CD4-positive, alpha-beta memory T cell (primary cell): ENCODE data around the gene IBSP. TPM values are rescaled to one million over a fixed set of nuclear protein-coding genes. Genes with fewer than 3 reads are reported as not detected.

Source experiments
- CTCF ChIA-PET: fragments of 350-600 bp; sonication (Branson Sonifier 250); formaldehyde crosslinking; loops from one replicate; lab custom pipeline; 2021; ENCODE audit warnings: inconsistent platforms; ENCODE audit not compliant: partially characterized antibody; lab: Charles Lee
- POLR2A ChIA-PET: fragments of 350-600 bp; sonication (Branson Sonifier 250); formaldehyde crosslinking; loops from one replicate; lab custom pipeline; 2021; ENCODE audit not compliant: partially characterized antibody; lab: Charles Lee
- DNase-seq, 5 donors: peaks; one replicate each; pipeline versions ENCODE4 v3.0.0 to v3.0.0-alpha.2; 2020 to 2022; ENCODE audit warnings: mixed read lengths in 1 of 5
- H3K27ac ChIP-seq: one replicate; pipeline ENCODE4 v1.7.0; 2013; ENCODE audit warnings: low read depth, low read length
- H3K27me3 ChIP-seq: 2 replicates; pipeline ENCODE4 v1.7.0; 2013; ENCODE audit warnings: mild to moderate bottlenecking, low read length, moderate library complexity; ENCODE audit not compliant: insufficient read depth
- H3K36me3 ChIP-seq: 2 replicates; pipeline ENCODE4 v1.7.0; 2013; ENCODE audit warnings: mild to moderate bottlenecking, low read length, moderate library complexity; ENCODE audit not compliant: insufficient read depth
- H3K4me1 ChIP-seq: 2 replicates; pipeline ENCODE4 v1.7.0; 2013; ENCODE audit warnings: mild to moderate bottlenecking, low read length, moderate library complexity; ENCODE audit not compliant: insufficient read depth
- H3K4me3 ChIP-seq, 2 donors: one replicate each; pipeline ENCODE4 v1.7.0; 2013; ENCODE audit warnings: low read length in 2 of 2, mild to moderate bottlenecking in 1 of 2
- H3K9me3 ChIP-seq, 2 donors: one replicate each; pipeline ENCODE4 v1.7.0; 2013; ENCODE audit warnings: low read length in 2 of 2, control low read depth in 1 of 2; ENCODE audit not compliant: control insufficient read depth in 1 of 2
- H3K27ac Mint-ChIP-seq, 7 donors: one replicate each; pipeline ENCODE4 v1.8.0; 2020 to 2021; ENCODE audit warnings: mixed read lengths in 7 of 7, mild to moderate bottlenecking in 6 of 7, inconsistent platforms in 3 of 7, moderate library complexity in 3 of 7
- H3K27me3 Mint-ChIP-seq, 2 donors: one replicate each; pipeline ENCODE4 v1.8.0; 2020 to 2021; ENCODE audit warnings: mixed read lengths in 2 of 2
- H3K36me3 Mint-ChIP-seq, 2 donors: one replicate each; pipeline ENCODE4 v1.8.0; 2020 to 2021; ENCODE audit warnings: mixed read lengths in 2 of 2, inconsistent platforms in 1 of 2, mild to moderate bottlenecking in 1 of 2
- H3K4me1 Mint-ChIP-seq, 4 donors: one replicate each; pipeline ENCODE4 v1.8.0; 2020 to 2021; ENCODE audit warnings: mixed read lengths in 4 of 4, mild to moderate bottlenecking in 1 of 4
- H3K4me3 Mint-ChIP-seq, 8 donors: one replicate each; pipeline ENCODE4 v1.8.0; 2020 to 2021; ENCODE audit warnings: mixed read lengths in 8 of 8, mild to moderate bottlenecking in 7 of 8, moderate library complexity in 6 of 8, inconsistent platforms in 3 of 8
- H3K9me3 Mint-ChIP-seq, 8 donors: one replicate each; pipeline ENCODE4 v1.8.0; 2020 to 2021; ENCODE audit warnings: mixed read lengths in 8 of 8, mild to moderate bottlenecking in 5 of 8, inconsistent platforms in 3 of 8, moderate library complexity in 1 of 8
- intact Hi-C: fragments of 100-400 bp; cut with micrococcal nuclease; formaldehyde crosslinking; loops from one replicate; pipeline ENCODE4 v1.15.1; 2023
- polyA plus RNA-seq, 2 donors: library from polyadenylated mRNA; unstranded; fragments of 300-500 nt; fragmentation: Illumina TruSeq; gene quantifications; one replicate each; pipeline ENCODE4 v1.2.3, GENCODE V29; 2021
- total RNA-seq, 2 experiments: library from RNA; stranded (reverse); gene quantifications; one replicate each; pipeline ENCODE4 v1.2.3, GENCODE V29; 2021

IBSP gene
- total and polyA plus RNA-seq, 4 experiments from 2014 or later: not detected

GRCh38 chr4:87835743-87836142, 36.4 kb downstream of the IBSP start:
- Mint-ChIP-seq H3K4me1 (no peaks in the 10 kb centered on the region), H3K36me3 (no peaks in the 10 kb centered on the region), H3K9me3 (no peaks in the 10 kb centered on the region), H3K27ac (no peak overlapping the region), H3K27me3 (peaks cover 6 to 10% of the 10 kb centered on the region in 2 donors), H3K4me3 (no peak overlapping the region)
- ChIA-PET POLR2A (no interaction called here), CTCF (no interaction called here)
- Histone ChIP-seq H3K36me3 (no peaks in the 10 kb centered on the region), H3K4me1 (no peaks in the 10 kb centered on the region), H3K9me3 (no peaks in the 10 kb centered on the region), H3K27ac (no peak overlapping the region), H3K4me3 (no peak overlapping the region), H3K27me3 (no peaks in the 10 kb centered on the region)
- intact Hi-C loops: loop anchor here (5.0 to 10.0 kb wide), 2 partner anchors 338 to 461 kb away; no protein-coding TSS in a partner anchor
- DNase-seq: no peak

- no peak overlapping the region for H3K27ac Mint-ChIP-seq
- H3K36me3 Mint-ChIP-seq: no peaks in the 10 kb centered on the region
- no peak overlapping the region for H3K4me3 Mint-ChIP-seq
- H3K4me1 ChIP-seq: no peaks in the 10 kb centered on the region
- no peaks in the 10 kb centered on the region for H3K36me3 ChIP-seq
- H3K27me3 Mint-ChIP-seq: peaks cover 7 to 16% of the 10 kb centered on the region in 2 donors
- CTCF ChIA-PET: interaction anchor here (0.9 to 3.9 kb wide), 4 partner anchors 10 to 20 kb away, joined by 3 to 24 read pairs (median 6); no protein-coding TSS in a partner anchor
- POLR2A ChIA-PET: no interaction called here
- H3K9me3 ChIP-seq: no peaks in the 10 kb centered on the region
- intact Hi-C loops: loop anchor here (5.0 to 10.0 kb wide), 2 partner anchors 341 to 463 kb away; no protein-coding TSS in a partner anchor
- DNase-seq: no peak
- H3K4me3 ChIP-seq: no peak overlapping the region
- H3K4me1 Mint-ChIP-seq: no peaks in the 10 kb centered on the region
- no peaks in the 10 kb centered on the region for H3K27me3 ChIP-seq
- H3K9me3 Mint-ChIP-seq: no peaks in the 10 kb centered on the region
- H3K27ac ChIP-seq: no peak overlapping the region
These were observed 38.9 kb downstream of the IBSP start for GRCh38 chr4:87838205-87838604.

- Histone ChIP-seq H3K4me1 (no peaks in the 10 kb centered on the region), H3K27ac (no peak overlapping the region), H3K4me3 (no peak overlapping the region), H3K27me3 (no peaks in the 10 kb centered on the region), H3K9me3 (no peaks in the 10 kb centered on the region), H3K36me3 (no peaks in the 10 kb centered on the region)
- no peaks in the 10 kb centered on the region for H3K36me3 Mint-ChIP-seq
- no peaks in the 10 kb centered on the region for H3K9me3 Mint-ChIP-seq
- intact Hi-C loops: loop anchor here (5.0 to 10.0 kb wide), 2 partner anchors 342 to 464 kb away; no protein-coding TSS in a partner anchor
- H3K27me3 Mint-ChIP-seq: peaks cover 11 to 18% of the 10 kb centered on the region in 2 donors
- no peak for DNase-seq
- no peak overlapping the region for H3K27ac Mint-ChIP-seq
- ChIA-PET CTCF (interaction anchor here (2.8 to 3.9 kb wide), 2 partner anchors 9 to 14 kb away, joined by 8 to 24 read pairs; no protein-coding TSS in a partner anchor), POLR2A (no interaction called here)
- H3K4me3 Mint-ChIP-seq: no peak overlapping the region
- no peaks in the 10 kb centered on the region for H3K4me1 Mint-ChIP-seq
These were observed 39.7 kb downstream of the IBSP start for GRCh38 chr4:87838890-87839591.

GRCh38 chr4:87839592-87839946, 40.2 kb downstream of the IBSP start:
- Mint-ChIP-seq H3K36me3 (no peaks in the 10 kb centered on the region), H3K27me3 (peaks cover 12 to 19% of the 10 kb centered on the region in 2 donors), H3K4me1 (no peaks in the 10 kb centered on the region), H3K27ac (no peak overlapping the region), H3K9me3 (no peaks in the 10 kb centered on the region), H3K4me3 (no peak overlapping the region)
- intact Hi-C loops: loop anchor here (5.0 to 10.0 kb wide), 2 partner anchors 342 to 465 kb away; no protein-coding TSS in a partner anchor
- H3K27me3 ChIP-seq: no peaks in the 10 kb centered on the region
- no peak for DNase-seq
- POLR2A ChIA-PET: no interaction called here
- CTCF ChIA-PET: interaction anchor here (3.9 kb wide), 1 partner anchor 9 kb away, joined by 24 read pairs; no protein-coding TSS in a partner anchor
- H3K36me3 ChIP-seq: no peaks in the 10 kb centered on the region
- H3K4me1 ChIP-seq: no peaks in the 10 kb centered on the region
- H3K27ac ChIP-seq: no peak overlapping the region
- no peak overlapping the region for H3K4me3 ChIP-seq
- no peaks in the 10 kb centered on the region for H3K9me3 ChIP-seq

GRCh38 chr4:87840149-87840548, 40.8 kb downstream of the IBSP start:
- no peak overlapping the region for H3K4me3 Mint-ChIP-seq
- no peaks in the 10 kb centered on the region for H3K4me1 Mint-ChIP-seq
- Histone ChIP-seq H3K27ac (no peak overlapping the region), H3K9me3 (no peaks in the 10 kb centered on the region), H3K27me3 (no peaks in the 10 kb centered on the region), H3K36me3 (no peaks in the 10 kb centered on the region), H3K4me1 (no peaks in the 10 kb centered on the region), H3K4me3 (no peak overlapping the region)
- H3K9me3 Mint-ChIP-seq: no peaks in the 10 kb centered on the region
- intact Hi-C loops: no loop called here
- H3K27ac Mint-ChIP-seq: no peak overlapping the region
- H3K36me3 Mint-ChIP-seq: no peaks in the 10 kb centered on the region
- ChIA-PET CTCF (interaction anchor here (3.9 kb wide), 1 partner anchor 8 kb away, joined by 24 read pairs; no protein-coding TSS in a partner anchor), POLR2A (no interaction called here)
- no peak for DNase-seq
- peaks cover 12 to 19% of the 10 kb centered on the region in 2 donors for H3K27me3 Mint-ChIP-seq

- Mint-ChIP-seq H3K27me3 (peaks cover 21 to 25% of the 10 kb centered on the region in 2 donors), H3K9me3 (no peaks in the 10 kb centered on the region), H3K4me3 (no peak overlapping the region), H3K4me1 (peaks cover 0 to 4% (median under 1%) of the 10 kb centered on the region in 4 donors), H3K36me3 (no peaks in the 10 kb centered on the region), H3K27ac (no peak overlapping the region)
- POLR2A ChIA-PET: no interaction called here
- intact Hi-C loops: no loop called here
- Histone ChIP-seq H3K27me3 (no peaks in the 10 kb centered on the region), H3K9me3 (no peaks in the 10 kb centered on the region), H3K27ac (no peak overlapping the region), H3K4me1 (peaks cover 3% of the 10 kb centered on the region), H3K4me3 (no peak overlapping the region), H3K36me3 (no peaks in the 10 kb centered on the region)
- DNase-seq: no peak
- CTCF ChIA-PET: interaction anchor here (1.0 kb wide), 1 partner anchor 9 kb away, joined by 4 read pairs; no protein-coding TSS in a partner anchor
These were observed 44.6 kb downstream of the IBSP start for GRCh38 chr4:87843936-87844335.

GRCh38 chr4:87844452-87844851, 45.1 kb downstream of the IBSP start:
- CTCF ChIA-PET: no interaction called here
- POLR2A ChIA-PET: no interaction called here
- Histone ChIP-seq H3K9me3 (no peaks in the 10 kb centered on the region), H3K4me3 (no peak overlapping the region), H3K27ac (no peak overlapping the region), H3K27me3 (no peaks in the 10 kb centered on the region), H3K36me3 (no peaks in the 10 kb centered on the region), H3K4me1 (peaks cover 4% of the 10 kb centered on the region)
- Mint-ChIP-seq H3K27ac (no peak overlapping the region), H3K27me3 (peaks cover 25% of the 10 kb centered on the region in 2 donors), H3K4me3 (no peak overlapping the region), H3K9me3 (no peaks in the 10 kb centered on the region), H3K36me3 (no peaks in the 10 kb centered on the region), H3K4me1 (peaks cover 0 to 7% (median 3%) of the 10 kb centered on the region in 4 donors)
- DNase-seq: no peak
- intact Hi-C loops: no loop called here
